Erythroblast (primary cell): ENCODE results near the gene LMBR1.

ENCODE experiments used
- GATA1 ChIP-seq: IDR thresholded peaks from 2 replicates; pipeline ENCODE4 v1.6.1; 2011; ENCODE audit warnings: low read depth, mild to moderate bottlenecking, control low read depth, low read length, moderate library complexity
- POLR2A ChIP-seq: IDR thresholded peaks from 2 replicates; pipeline ENCODE4 v1.6.1; 2011; ENCODE audit warnings: mild to moderate bottlenecking, low read length

GRCh38 chr7:156920076-156920475, 27.1 kb upstream of the LMBR1 start:
- TF ChIP-seq POLR2A (no peak), GATA1 (no peak)
